HG03575 (cell line): Measurements from ENCODE around the gene JAKMIP1.

Source experiments
- ATAC-seq: cut with Tn5 transposase; IDR thresholded peaks from one replicate; pipeline ENCODE4 v1.9.1; 2021; ENCODE audit not compliant: unreplicated experiment, insufficient number of reproducible peaks, low FRiP score; ENCODE audit errors: extremely low read depth

The JAKMIP1 gene

GRCh38 chr4:6205973-6206372 lies 5.6 kb upstream of the JAKMIP1 start:
- ATAC-seq = no peak

GRCh38 chr4:6205567-6205931 lies 5.2 kb upstream of the JAKMIP1 start:
- ATAC-seq = no peak

GRCh38 chr4:6204871-6205566 lies 4.7 kb upstream of the JAKMIP1 start:
- no peak for ATAC-seq

GRCh38 chr4:6204098-6204497 lies 3.7 kb upstream of the JAKMIP1 start:
- no peak for ATAC-seq

- ATAC-seq = no peak
These were observed 1.3 kb upstream of the JAKMIP1 start for GRCh38 chr4:6201580-6202091.

GRCh38 chr4:6200922-6201362 lies 593 bp upstream of the JAKMIP1 start:
- no peak for ATAC-seq

- ATAC-seq = no peak
These were observed 877 bp downstream of the JAKMIP1 start for GRCh38 chr4:6199422-6199921.

GRCh38 chr4:6198768-6199421 lies 1.5 kb downstream of the JAKMIP1 start:
- no peak for ATAC-seq

GRCh38 chr4:6198278-6198677 lies 2.1 kb downstream of the JAKMIP1 start:
- ATAC-seq = no peak

GRCh38 chr4:6197433-6198174 lies 2.7 kb downstream of the JAKMIP1 start:
- ATAC-seq = no peak

GRCh38 chr4:6196871-6197270 lies 3.5 kb downstream of the JAKMIP1 start:
- ATAC-seq = no peak

GRCh38 chr4:6196324-6196723 lies 4.0 kb downstream of the JAKMIP1 start:
- ATAC-seq = no peak

- ATAC-seq = no peak
These were observed 4.6 kb downstream of the JAKMIP1 start for GRCh38 chr4:6195602-6196319.

GRCh38 chr4:6194458-6195195 lies 5.7 kb downstream of the JAKMIP1 start:
- ATAC-seq = no peak

GRCh38 chr4:6193399-6193798 lies 7.0 kb downstream of the JAKMIP1 start:
- ATAC-seq = no peak

- ATAC-seq = no peak
These were observed 8.1 kb downstream of the JAKMIP1 start for GRCh38 chr4:6192245-6192644.

GRCh38 chr4:6191448-6192130 lies 8.8 kb downstream of the JAKMIP1 start:
- no peak for ATAC-seq

GRCh38 chr4:6190486-6190885 lies 9.9 kb downstream of the JAKMIP1 start:
- ATAC-seq = no peak
